ENCODE measurements around the gene SLC9A9.

SLC9A9 gene

GRCh38 chr3:143653493-143653892 is 194.8 kb downstream of the SLC9A9 start:
- H3K9me3 ChIP-seq (ENCODE audit: insufficient read depth, low read length), result no peaks in the 10 kb centered on the region
- no peak overlapping the region for H3K4me3 ChIP-seq (ENCODE audit: low read length)
- no peaks in the 10 kb centered on the region for H3K4me1 ChIP-seq (ENCODE audit: low read length)
- no peak for TF ChIP-seq EZH2phosphoT487 (IDR thresholded peaks at IDR 0.05; ENCODE audit: low read depth)
- no peak for TF ChIP-seq CTCF (IDR thresholded peaks at IDR 0.05; ENCODE audit: low read depth, low read length)
- H4K20me1 ChIP-seq (ENCODE audit: insufficient read depth, low read length), result no peaks in the 10 kb centered on the region
- H3K27me3 ChIP-seq (ENCODE audit: low read depth, low read length), result no peaks in the 10 kb centered on the region
- no peak overlapping the region for H3K9ac ChIP-seq (ENCODE audit: low read length)
- no peak overlapping the region for H3K4me2 ChIP-seq (ENCODE audit: low read length)
- no peaks in the 10 kb centered on the region for H3K36me3 ChIP-seq (replicated peaks; ENCODE audit: low read depth, low read length)
- H3K27ac ChIP-seq (ENCODE audit: low read length), result no peak overlapping the region
- no peaks in the 10 kb centered on the region for H3K79me2 ChIP-seq (ENCODE audit: low read length)
- H2AFZ ChIP-seq (ENCODE audit: low read depth, low read length), result no peak overlapping the region

GRCh38 chr3:143652118-143652517 is 196.2 kb downstream of the SLC9A9 start:
- H3K4me2 ChIP-seq (ENCODE audit: low read length), result no peak overlapping the region
- H3K4me1 ChIP-seq (ENCODE audit: low read length), result no peaks in the 10 kb centered on the region
- H4K20me1 ChIP-seq (ENCODE audit: insufficient read depth, low read length), result no peaks in the 10 kb centered on the region
- no peaks in the 10 kb centered on the region for H3K36me3 ChIP-seq (replicated peaks; ENCODE audit: low read depth, low read length)
- no peak overlapping the region for H3K27ac ChIP-seq (ENCODE audit: low read length)
- H2AFZ ChIP-seq (ENCODE audit: low read depth, low read length), result no peak overlapping the region
- no peaks in the 10 kb centered on the region for H3K9me3 ChIP-seq (ENCODE audit: insufficient read depth, low read length)
- no peaks in the 10 kb centered on the region for H3K27me3 ChIP-seq (ENCODE audit: low read depth, low read length)
- H3K79me2 ChIP-seq (ENCODE audit: low read length), result no peaks in the 10 kb centered on the region
- no peak overlapping the region for H3K9ac ChIP-seq (ENCODE audit: low read length)
- TF ChIP-seq CTCF (IDR thresholded peaks at IDR 0.05; ENCODE audit: low read depth, low read length), result no peak
- no peak overlapping the region for H3K4me3 ChIP-seq (ENCODE audit: low read length)

GRCh38 chr3:143650827-143651226 is 197.4 kb downstream of the SLC9A9 start:
- H3K4me2 ChIP-seq (ENCODE audit: low read length), result no peak overlapping the region
- H3K9ac ChIP-seq (ENCODE audit: low read length), result no peak overlapping the region
- H3K9me3 ChIP-seq (ENCODE audit: insufficient read depth, low read length), result no peaks in the 10 kb centered on the region
- H4K20me1 ChIP-seq (ENCODE audit: insufficient read depth, low read length), result no peaks in the 10 kb centered on the region
- no peaks in the 10 kb centered on the region for H3K36me3 ChIP-seq (replicated peaks; ENCODE audit: low read depth, low read length)
- no peaks in the 10 kb centered on the region for H3K27me3 ChIP-seq (ENCODE audit: low read depth, low read length)
- H3K4me3 ChIP-seq (ENCODE audit: low read length), result no peak overlapping the region
- no peaks in the 10 kb centered on the region for H3K79me2 ChIP-seq (ENCODE audit: low read length)
- TF ChIP-seq EZH2phosphoT487 (IDR thresholded peaks at IDR 0.05; ENCODE audit: low read depth) (no peak), CTCF (IDR thresholded peaks at IDR 0.05; ENCODE audit: low read depth, low read length) (no peak)
- no peak overlapping the region for H3K27ac ChIP-seq (ENCODE audit: low read length)
- no peak overlapping the region for H2AFZ ChIP-seq (ENCODE audit: low read depth, low read length)
- no peaks in the 10 kb centered on the region for H3K4me1 ChIP-seq (ENCODE audit: low read length)

- TF ChIP-seq CTCF (IDR thresholded peaks at IDR 0.05; ENCODE audit: low read depth, low read length), result no peak
- TF ChIP-seq EZH2phosphoT487 (IDR thresholded peaks at IDR 0.05; ENCODE audit: low read depth), result no peak
- Histone ChIP-seq H3K4me3 (ENCODE audit: low read length) (no peak overlapping the region), H3K9me3 (ENCODE audit: insufficient read depth, low read length) (no peaks in the 10 kb centered on the region), H4K20me1 (ENCODE audit: insufficient read depth, low read length) (no peaks in the 10 kb centered on the region), H3K36me3 (replicated peaks; ENCODE audit: low read depth, low read length) (no peaks in the 10 kb centered on the region), H3K4me2 (ENCODE audit: low read length) (no peak overlapping the region), H2AFZ (ENCODE audit: low read depth, low read length) (no peak overlapping the region), H3K27me3 (ENCODE audit: low read depth, low read length) (no peaks in the 10 kb centered on the region), H3K4me1 (ENCODE audit: low read length) (no peaks in the 10 kb centered on the region), H3K79me2 (ENCODE audit: low read length) (no peaks in the 10 kb centered on the region), H3K27ac (ENCODE audit: low read length) (no peak overlapping the region), H3K9ac (ENCODE audit: low read length) (no peak overlapping the region)
Measured at GRCh38 chr3:143650120-143650519, 198.1 kb downstream of the SLC9A9 start.
